Transverse colon (tissue), 4 donors: ENCODE measurements around the gene CATSPER1. TPM values are rescaled to one million over a fixed set of nuclear protein-coding genes. Genes with fewer than 3 reads are reported as not detected.

Experiments
- DNase-seq: peaks from one replicate; pipeline ENCODE4 v3.0.0-alpha.2; 2019
- H3K27ac ChIP-seq, 4 donors: fragments of 200-600 bp; sonication (generic); 2 replicates each; pipeline ENCODE4 v1.5.1; 2016 to 2018; ENCODE audit warnings: inconsistent platforms in 4 of 4
- H3K27me3 ChIP-seq: fragments of 200-600 bp; sonication (generic); 2 replicates; pipeline ENCODE4 v1.5.1; 2017; ENCODE audit warnings: inconsistent platforms
- H3K36me3 ChIP-seq, 4 donors: fragments of 200-600 bp; sonication (generic); 2 replicates each; pipeline ENCODE4 v1.5.1; 2017 to 2019; ENCODE audit warnings: inconsistent platforms in 4 of 4
- H3K4me1 ChIP-seq, 4 donors: fragments of 200-600 bp; sonication (generic); 2 replicates each; pipeline ENCODE4 v1.5.1; 2017 to 2020; ENCODE audit warnings: inconsistent platforms in 4 of 4
- H3K4me3 ChIP-seq, 4 donors: fragments of 200-600 bp; sonication (generic); 1 replicate in 1 of 4; 2 replicates in 3 of 4; pipeline versions ENCODE4 v1.5.1 to v1.6.1; 2017 to 2019; ENCODE audit warnings: inconsistent platforms in 4 of 4
- H3K9me3 ChIP-seq, 2 donors: fragments of 200-600 bp; sonication (generic); 2 replicates each; pipeline ENCODE4 v1.5.1; 2017 to 2019; ENCODE audit warnings: inconsistent platforms in 2 of 2
- CTCF ChIP-seq, 5 experiments: fragments of 200-600 bp in 3 of 5; fragments of 450-650 bp in 2 of 5; sonication (generic) in 3 of 5; IDR thresholded peaks; 1 replicate in 2 of 5; 2 replicates in 3 of 5; pipeline ENCODE4 v1.5.1; 2016 to 2017; ENCODE audit warnings: antibody characterized with exemption in 5 of 5, inconsistent platforms in 3 of 5, mild to moderate bottlenecking in 2 of 5, moderate library complexity in 1 of 5
- EP300 ChIP-seq: sonication (generic); formaldehyde crosslinking; IDR thresholded peaks from one replicate; pipeline ENCODE4 v1.6.1; 2017; ENCODE audit warnings: antibody characterized with exemption, low read depth
- POLR2A ChIP-seq: fragments of 450-650 bp; IDR thresholded peaks from one replicate; pipeline ENCODE4 v1.6.1; 2016; ENCODE audit warnings: antibody characterized with exemption, mild to moderate bottlenecking, moderate library complexity
- POLR2AphosphoS5 ChIP-seq, 3 donors: sonication (generic); formaldehyde crosslinking; IDR thresholded peaks; one replicate each; pipeline ENCODE4 v1.6.1; 2016; ENCODE audit warnings: antibody characterized with exemption in 3 of 3
- WGBS, 2 donors: methylation state at CpG; one replicate each; pipeline ENCODE4 v1.1.5; 2018; ENCODE audit warnings: low coverage in 1 of 2; 5-methylcytosine and 5-hydroxymethylcytosine counted together
- in situ Hi-C, 4 donors: fragments of 200-750 bp; cut with MboI; loops; one replicate each; pipeline versions ENCODE4 v1.15.0 to v1.15.1; 2017; ENCODE audit warnings: low sequenced_read_pairs in 3 of 4, low pct_ligation_motif_present in 1 of 4, low pct_unique_long_range_greater_than_20kb in 1 of 4
- intact Hi-C: fragments of 100-400 bp; cut with DNase I; formaldehyde crosslinking; loops from one replicate; pipeline ENCODE4 v1.15.1; 2023; ENCODE audit warnings: low total_unique reads
- total RNA-seq, 4 donors: library from RNA; depleted of rRNA; stranded (reverse); fragments of >200 nt; gene quantifications; one replicate each; pipeline ENCODE4 v1.1.0, GENCODE V29; 2016

CATSPER1 gene
- total RNA-seq, 4 donors from 2014 or later: not detected

- no peaks in the 10 kb centered on the region for H3K36me3 ChIP-seq
- intact Hi-C loops: no loop called here
- peak; percentile 88 to 98 (median 97) for TF ChIP-seq CTCF (IDR thresholded peaks at IDR 0.05)
- TF ChIP-seq EP300: no peak
- in situ Hi-C loops: no loop called here
- peaks cover 11% of the 10 kb centered on the region for H3K27me3 ChIP-seq
- peaks cover 0 to 6% (median 6%) of the 10 kb centered on the region in 4 donors for H3K4me1 ChIP-seq
- DNase-seq: peak; percentile 80
- no peak overlapping the region for H3K27ac ChIP-seq
- H3K9me3 ChIP-seq: no peaks in the 10 kb centered on the region
- peak overlapping the region in 1 of 4 donors; percentile 19 for H3K4me3 ChIP-seq
- 13 to 18% methylated on average over 3 to 43 of the region's 46 CpGs for WGBS, 2 donors
These were observed 3.7 kb downstream of the CATSPER1 start for GRCh38 chr11:66022401-66023185.

- in situ Hi-C loops: no loop called here
- 78 to 87% methylated on average over 3 to 25 of the region's 25 CpGs for WGBS, 2 donors
- TF ChIP-seq CTCF (IDR thresholded peaks at IDR 0.05): no peak
- Histone ChIP-seq H3K27me3 (peaks cover 11% of the 10 kb centered on the region), H3K4me3 (no peak overlapping the region), H3K9me3 (no peaks in the 10 kb centered on the region), H3K4me1 (peaks cover 0 to 6% (median 6%) of the 10 kb centered on the region in 4 donors), H3K27ac (no peak overlapping the region), H3K36me3 (no peaks in the 10 kb centered on the region)
- peak; percentile 29 for DNase-seq
- intact Hi-C loops: no loop called here
These were observed 5.5 kb downstream of the CATSPER1 start for GRCh38 chr11:66020618-66021357.

GRCh38 chr11:66020212-66020611, 6.1 kb downstream of the CATSPER1 start:
- Histone ChIP-seq H3K36me3 (no peaks in the 10 kb centered on the region), H3K9me3 (no peaks in the 10 kb centered on the region), H3K27me3 (peaks cover 11% of the 10 kb centered on the region), H3K27ac (no peak overlapping the region), H3K4me1 (peaks cover 0 to 6% (median 6%) of the 10 kb centered on the region in 4 donors), H3K4me3 (no peak overlapping the region)
- TF ChIP-seq CTCF (IDR thresholded peaks at IDR 0.05) (no peak), EP300 (no peak), POLR2A (no peak), POLR2AphosphoS5 (IDR thresholded peaks at IDR 0.05) (no peak)
- in situ Hi-C loops: no loop called here
- 60 to 75% methylated on average over 3 to 8 of the region's 8 CpGs for WGBS, 2 donors
- no peak for DNase-seq
- intact Hi-C loops: no loop called here

DNA sequence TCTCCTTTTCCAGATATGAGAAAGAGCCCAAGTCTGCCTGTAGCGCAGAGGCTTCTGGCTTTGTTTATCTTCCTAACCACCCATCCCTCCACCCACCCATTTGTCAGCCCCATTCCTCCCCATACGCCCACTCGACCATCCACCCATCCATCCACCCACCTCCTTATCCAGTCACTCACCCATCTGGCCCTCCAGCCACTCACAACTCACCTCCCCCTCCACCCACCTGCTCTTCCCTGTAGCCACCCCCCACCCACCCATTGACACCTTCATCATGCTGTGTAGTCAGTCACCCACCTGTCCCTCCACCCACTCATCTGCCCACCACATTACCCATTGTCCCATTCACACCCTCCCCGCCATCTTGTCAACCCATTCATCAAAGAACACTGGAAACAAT, 9.0 kb downstream of the CATSPER1 start:
- Histone ChIP-seq H3K27me3 (peaks cover 18% of the 10 kb centered on the region), H3K27ac (no peak overlapping the region), H3K36me3 (no peaks in the 10 kb centered on the region), H3K4me1 (peaks cover 0 to 3% (median 2%) of the 10 kb centered on the region in 4 donors), H3K4me3 (no peak overlapping the region), H3K9me3 (no peaks in the 10 kb centered on the region)
- TF ChIP-seq CTCF (IDR thresholded peaks at IDR 0.05): no peak
- TF ChIP-seq POLR2AphosphoS5 (IDR thresholded peaks at IDR 0.05): no peak
- 78 to 83% methylated on average over 3 to 4 of the region's 4 CpGs for WGBS, 2 donors
- in situ Hi-C loops: no loop called here
- no peak for DNase-seq
- intact Hi-C loops: no loop called here
